Measurements from ENCODE around the gene GNB1L.

GNB1L gene

GRCh38 chr22:19803736-19804267 is 50.9 kb downstream of the GNB1L start:
- TF ChIP-seq CTCF (IDR thresholded peaks at IDR 0.05; ENCODE audit: insufficient read depth, low read length) = no peak
- TF ChIP-seq GABPA (IDR thresholded peaks at IDR 0.05; ENCODE audit: low read depth) = no peak
- TF ChIP-seq POLR2AphosphoS5 (IDR thresholded peaks at IDR 0.05; ENCODE audit: low read depth) = no peak
- H3K27ac ChIP-seq (replicated peaks) = no peak overlapping the region
- DNase-seq (ENCODE audit: low read depth in 1 of 2, low spot score in 1 of 2) = no peak
- H3K27me3 ChIP-seq (ENCODE audit: insufficient read depth, poor library complexity, severe bottlenecking) = no peaks in the 10 kb centered on the region
- H3K4me3 ChIP-seq (replicated peaks; ENCODE audit: insufficient read depth, low read length) = no peak overlapping the region

GRCh38 chr22:19802894-19803735 is 51.6 kb downstream of the GNB1L start:
- H3K27me3 ChIP-seq (ENCODE audit: insufficient read depth, poor library complexity, severe bottlenecking) = no peaks in the 10 kb centered on the region
- H3K27ac ChIP-seq (replicated peaks) = no peak overlapping the region
- DNase-seq (ENCODE audit: low read depth in 1 of 2, low spot score in 1 of 2) = no peak
- H3K4me3 ChIP-seq (replicated peaks; ENCODE audit: insufficient read depth, low read length) = no peak overlapping the region
- TF ChIP-seq POLR2AphosphoS5 (IDR thresholded peaks at IDR 0.05; ENCODE audit: low read depth) (no peak), REST (IDR thresholded peaks at IDR 0.05; ENCODE audit: insufficient replicate concordance, low read depth) (no peak), GABPA (IDR thresholded peaks at IDR 0.05; ENCODE audit: low read depth) (no peak), SPI1 (IDR thresholded peaks at IDR 0.05; ENCODE audit: borderline replicate concordance, low read depth) (no peak), CTCF (IDR thresholded peaks at IDR 0.05; ENCODE audit: insufficient read depth, low read length) (no peak)

GRCh38 chr22:19802001-19802893 is 52.4 kb downstream of the GNB1L start:
- Histone ChIP-seq H3K27me3 (ENCODE audit: insufficient read depth, poor library complexity, severe bottlenecking) (no peaks in the 10 kb centered on the region), H3K4me3 (replicated peaks; ENCODE audit: insufficient read depth, low read length) (no peak overlapping the region), H3K27ac (replicated peaks) (no peak overlapping the region)
- no peak for DNase-seq (ENCODE audit: low read depth in 1 of 2, low spot score in 1 of 2)
- TF ChIP-seq CTCF (IDR thresholded peaks at IDR 0.05; ENCODE audit: insufficient read depth, low read length) (no peak), GABPA (IDR thresholded peaks at IDR 0.05; ENCODE audit: low read depth) (no peak), REST (IDR thresholded peaks at IDR 0.05; ENCODE audit: insufficient replicate concordance, low read depth) (no peak), POLR2AphosphoS5 (IDR thresholded peaks at IDR 0.05; ENCODE audit: low read depth) (no peak), SPI1 (IDR thresholded peaks at IDR 0.05; ENCODE audit: borderline replicate concordance, low read depth) (no peak)
